ENCODE data around the gene RAB35. TPM values are rescaled to one million over a fixed set of nuclear protein-coding genes. Genes with fewer than 3 reads are reported as not detected.
A peak's percentile ranks its signal among the peaks of the same experiment; 100 is the strongest.

Gene RAB35
- total RNA-seq, 2 donors from 2014 or later = 13.4 to 17.6 TPM

- H3K27me3 ChIP-seq = no peaks in the 10 kb centered on the region
- TF ChIP-seq CTCF (IDR thresholded peaks at IDR 0.05) = no peak
- no peaks in the 10 kb centered on the region for H3K9me3 ChIP-seq
- no peak for DNase-seq (ENCODE audit: low spot score)
- H3K4me3 ChIP-seq = no peak overlapping the region
- H3K27ac ChIP-seq = no peak overlapping the region
- H3K36me3 ChIP-seq = peaks cover 14% of the 10 kb centered on the region
- H3K4me1 ChIP-seq = peaks cover 0 to 38% of the 10 kb centered on the region in 2 donors
Measured at GRCh38 chr12:120109570-120110267, 6.8 kb downstream of the RAB35 start.

GRCh38 chr12:120106151-120106550 is 10.4 kb downstream of the RAB35 start:
- Histone ChIP-seq H3K36me3 (peaks cover 40% of the 10 kb centered on the region), H3K9me3 (no peaks in the 10 kb centered on the region), H3K4me1 (peaks cover 0 to 44% of the 10 kb centered on the region in 2 donors), H3K4me3 (no peak overlapping the region), H3K27me3 (no peaks in the 10 kb centered on the region), H3K27ac (no peak overlapping the region)
- DNase-seq (ENCODE audit: low spot score) = no peak
- no peak for TF ChIP-seq CTCF (IDR thresholded peaks at IDR 0.05)

GRCh38 chr12:120103371-120103770 is 13.2 kb downstream of the RAB35 start:
- no peak overlapping the region for H3K27ac ChIP-seq
- peaks cover 46% of the 10 kb centered on the region for H3K36me3 ChIP-seq
- H3K27me3 ChIP-seq = no peaks in the 10 kb centered on the region
- no peak for TF ChIP-seq CTCF (IDR thresholded peaks at IDR 0.05)
- H3K4me1 ChIP-seq = peaks cover 0 to 33% of the 10 kb centered on the region in 2 donors
- no peak overlapping the region for H3K4me3 ChIP-seq
- no peaks in the 10 kb centered on the region for H3K9me3 ChIP-seq
- no peak for DNase-seq (ENCODE audit: low spot score)

- Histone ChIP-seq H3K9me3 (no peaks in the 10 kb centered on the region), H3K27ac (no peak overlapping the region), H3K4me1 (peaks cover 0 to 33% of the 10 kb centered on the region in 2 donors), H3K4me3 (no peak overlapping the region), H3K36me3 (peaks cover 46% of the 10 kb centered on the region), H3K27me3 (no peaks in the 10 kb centered on the region)
- DNase-seq (ENCODE audit: low spot score) = no peak
- TF ChIP-seq CTCF (IDR thresholded peaks at IDR 0.05) = no peak
Measured at GRCh38 chr12:120103044-120103338, 13.6 kb downstream of the RAB35 start.

DNA sequence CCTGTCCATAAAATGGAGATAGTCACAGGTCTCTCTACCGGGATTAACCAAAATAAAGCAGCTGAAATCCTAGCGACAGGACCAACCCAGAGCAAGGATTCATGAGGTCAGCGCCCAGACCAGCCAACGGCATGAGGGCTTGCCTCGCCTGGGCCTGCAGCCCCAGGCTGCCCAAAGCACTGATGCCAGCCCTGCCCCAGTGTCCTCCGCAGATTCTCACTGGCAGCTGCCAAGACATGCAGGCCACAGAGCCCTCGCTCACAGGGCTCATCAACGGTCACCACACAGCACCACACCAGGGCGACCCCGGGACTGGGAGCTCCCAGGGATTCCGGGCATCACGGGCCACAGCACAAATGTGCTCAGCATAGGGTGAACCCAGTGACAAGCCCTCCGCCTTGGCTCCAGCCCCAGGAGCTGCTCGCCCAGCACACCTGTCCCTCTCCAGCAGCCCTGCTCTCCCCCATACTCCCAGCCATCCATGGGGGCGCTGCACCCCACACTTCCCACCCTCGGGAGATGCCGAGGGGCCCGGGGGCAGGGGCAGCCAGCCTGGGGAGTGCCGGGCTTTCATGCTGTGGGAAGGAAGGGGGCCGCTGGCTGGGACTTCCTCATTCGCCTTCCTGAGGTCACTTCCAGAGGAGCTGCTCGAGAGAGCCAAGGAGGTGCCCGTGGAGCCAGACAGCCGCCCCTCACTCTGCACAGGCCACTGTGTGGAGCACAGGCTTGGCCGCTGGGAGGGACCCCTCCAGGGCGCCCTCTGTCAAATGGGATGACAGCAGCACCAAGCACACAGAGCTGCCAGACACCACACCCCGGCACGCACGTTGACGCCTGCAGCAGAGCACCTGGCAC is 14.1 kb downstream of the RAB35 start:
- no peak for TF ChIP-seq CTCF (IDR thresholded peaks at IDR 0.05)
- Histone ChIP-seq H3K27me3 (no peaks in the 10 kb centered on the region), H3K4me1 (peaks cover 0 to 33% of the 10 kb centered on the region in 2 donors), H3K36me3 (peaks cover 44% of the 10 kb centered on the region), H3K9me3 (no peaks in the 10 kb centered on the region), H3K4me3 (no peak overlapping the region), H3K27ac (peak overlapping the region in 1 of 2 donors; percentile 63)
- DNase-seq (ENCODE audit: low spot score) = no peak

Data from right atrium auricular region (tissue), 2 donors.